GM23338 (cell line): ENCODE measurements around the gene NTM. TPM values are rescaled to one million over a fixed set of nuclear protein-coding genes. Genes with fewer than 3 reads are reported as not detected.

ENCODE experiments used
- ATAC-seq: fragments of 200-7000 bp; cut with Tn5 transposase; 3 replicates; pipeline ENCODE4 v1.9.1; 2020
- DNase-seq: peaks from one replicate; pipeline ENCODE4 v3.0.0-alpha.2; 2015; ENCODE audit warnings: low spot score
- H2AFZ ChIP-seq: fragments of 200-600 bp; sonication (generic); 2 replicates; pipeline ENCODE4 v1.8.0; 2016; ENCODE audit warnings: antibody characterized with exemption, mild to moderate bottlenecking, moderate library complexity
- H3F3A ChIP-seq: fragments of 200-600 bp; sonication (generic); replicated peaks from 2 replicates; pipeline ENCODE4 v1.8.0; 2017; ENCODE audit warnings: antibody characterized with exemption, mixed run types, low read depth
- H3K27ac ChIP-seq: fragments of 200-600 bp; sonication (generic); 2 replicates; pipeline ENCODE4 v1.6.1; 2016; ENCODE audit warnings: low read depth
- H3K27me3 ChIP-seq: fragments of 200-600 bp; sonication (generic); 2 replicates; pipeline ENCODE4 v1.8.0; 2016; ENCODE audit warnings: mild to moderate bottlenecking, mixed run types, moderate library complexity; ENCODE audit not compliant: insufficient read depth
- H3K36me3 ChIP-seq: fragments of 200-600 bp; sonication (generic); 2 replicates; pipeline ENCODE4 v1.8.0; 2016; ENCODE audit warnings: mild to moderate bottlenecking; ENCODE audit not compliant: insufficient read depth
- H3K4me1 ChIP-seq: fragments of 200-600 bp; sonication (generic); 2 replicates; pipeline ENCODE4 v1.8.0; 2016; ENCODE audit warnings: mild to moderate bottlenecking, moderate library complexity; ENCODE audit not compliant: insufficient read depth
- H3K4me2 ChIP-seq: fragments of 200-600 bp; sonication (generic); 2 replicates; pipeline ENCODE4 v1.7.1; 2017; ENCODE audit warnings: mixed run types
- H3K4me3 ChIP-seq: fragments of 200-600 bp; sonication (generic); 2 replicates; pipeline ENCODE4 v1.6.1; 2016; ENCODE audit warnings: mixed run types
- H3K79me2 ChIP-seq: fragments of 200-600 bp; sonication (generic); replicated peaks from 2 replicates; pipeline ENCODE4 v1.8.0; 2017; ENCODE audit warnings: mild to moderate bottlenecking; ENCODE audit not compliant: insufficient read depth
- H3K9me2 ChIP-seq: fragments of 200-600 bp; sonication (generic); 2 replicates; pipeline ENCODE4 v1.8.0; 2017; ENCODE audit not compliant: insufficient read depth
- H4K20me1 ChIP-seq: fragments of 200-600 bp; sonication (generic); replicated peaks from 2 replicates; pipeline ENCODE4 v1.8.0; 2017; ENCODE audit warnings: mild to moderate bottlenecking; ENCODE audit not compliant: insufficient read depth
- H3K27ac Mint-ChIP-seq: 2 replicates; pipeline ENCODE4 v1.8.0; 2020; ENCODE audit warnings: inconsistent platforms, mild to moderate bottlenecking, moderate library complexity, mixed read lengths
- H3K27me3 Mint-ChIP-seq: 3 replicates; pipeline ENCODE4 v1.8.0; 2022; ENCODE audit warnings: low read depth, mild to moderate bottlenecking, moderate library complexity, mixed read lengths, inconsistent platforms; ENCODE audit not compliant: insufficient read depth, poor library complexity
- H3K36me3 Mint-ChIP-seq: 3 replicates; pipeline ENCODE4 v1.8.0; 2021; ENCODE audit warnings: low read depth, mild to moderate bottlenecking, inconsistent platforms, moderate library complexity, mixed read lengths
- H3K4me1 Mint-ChIP-seq: 3 replicates; pipeline ENCODE4 v1.8.0; 2020; ENCODE audit warnings: mild to moderate bottlenecking, inconsistent platforms, mixed read lengths
- H3K4me3 Mint-ChIP-seq: 3 replicates; pipeline ENCODE4 v1.8.0; 2021; ENCODE audit warnings: moderate library complexity, mild to moderate bottlenecking, inconsistent platforms, mixed read lengths
- H3K9me3 Mint-ChIP-seq: 3 replicates; pipeline ENCODE4 v1.8.0; 2020; ENCODE audit warnings: moderate library complexity, mild to moderate bottlenecking, inconsistent platforms, mixed read lengths
- CREB1 ChIP-seq: fragments of 250-450 bp; sonication (Bioruptor Pico); IDR thresholded peaks from 2 replicates; pipeline ENCODE4 v1.5.0; 2020; ENCODE audit warnings: low read depth, mild to moderate bottlenecking, moderate library complexity
- JUNB ChIP-seq: IDR thresholded peaks from one replicate; pipeline ENCODE4 v1.6.1; 2016; ENCODE audit warnings: antibody characterized with exemption; ENCODE audit not compliant: unreplicated experiment
- ZNF331 ChIP-seq: fragments of 250-450 bp; sonication (Bioruptor Pico); IDR thresholded peaks from 2 replicates; pipeline ENCODE4 v1.5.0; 2020; ENCODE audit warnings: low read depth, mild to moderate bottlenecking, moderate library complexity
- polyA plus RNA-seq: library from polyadenylated mRNA; unstranded; fragments of >200 nt; fragmentation: Nextera tagmentation; extraction: Ambion mirVana; gene quantifications from 2 replicates; pipeline ENCODE4 v1.2.1, GENCODE V29; 2016
- total RNA-seq: library from RNA; depleted of rRNA; stranded (reverse); fragments of >200 nt; shearing (Covaris generic); gene quantifications from 2 replicates; pipeline ENCODE4 v1.2.3, GENCODE V29; 2014
- TF ChIP-seq, protein P1 (sequence below), 2 experiments: fragments of 200-600 bp in 1 of 2; sonication (generic) in 1 of 2; conservative IDR thresholded peaks; 2 replicates each; pipeline versions ENCODE4 v1.5.1 to v1.6.1; 2016 to 2017; ENCODE audit warnings: antibody characterized with exemption in 2 of 2, low read depth in 2 of 2, mild to moderate bottlenecking in 2 of 2, moderate library complexity in 1 of 2
- TF ChIP-seq, protein P2 (sequence below): fragments of 250-450 bp; sonication (Bioruptor Pico); IDR thresholded peaks from 2 replicates; pipeline ENCODE4 v1.5.0; 2020; ENCODE audit warnings: mild to moderate bottlenecking, moderate library complexity

The NTM gene
- total and polyA plus RNA-seq, 2 experiments from 2014 or later: 10.6 to 14.6 TPM

DNA sequence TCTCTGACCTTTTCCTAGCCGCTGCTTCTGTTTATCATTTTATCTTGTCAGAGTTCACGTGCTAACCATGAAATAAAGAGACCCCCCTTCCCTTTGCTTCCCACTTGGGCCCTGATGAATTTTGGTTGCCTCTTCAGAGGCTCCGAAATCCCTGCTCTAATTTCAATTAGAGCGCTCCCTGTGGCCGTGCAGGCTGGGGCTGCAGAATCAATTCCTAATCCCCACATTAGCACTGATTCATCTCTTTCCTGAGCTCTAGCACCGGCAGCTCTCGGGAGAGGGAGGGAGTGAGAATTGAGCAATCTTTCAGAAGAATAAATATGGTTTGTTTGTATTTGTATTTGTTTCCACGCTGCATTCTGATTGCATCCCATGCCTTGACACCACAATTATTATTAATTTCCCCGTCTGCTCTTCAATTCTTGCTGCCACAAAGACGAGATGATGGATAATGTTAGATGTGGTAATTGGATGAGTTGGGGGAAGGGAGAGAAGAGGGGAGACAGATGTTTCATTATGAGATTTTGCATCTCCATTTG, 76.9 kb downstream of the NTM start:
- Histone ChIP-seq H3K4me2 (no peak overlapping the region), H3K9me2 (peaks cover 13% of the 10 kb centered on the region; the same call in 1 of the 2 replicates), H3K27ac (no peak overlapping the region), H3K79me2 (no peaks in the 10 kb centered on the region), H3K4me1 (no peaks in the 10 kb centered on the region), H3K36me3 (no peaks in the 10 kb centered on the region), H3F3A (no peaks in the 10 kb centered on the region), H4K20me1 (no peaks in the 10 kb centered on the region), H3K27me3 (no peaks in the 10 kb centered on the region), H2AFZ (no peak overlapping the region), H3K4me3 (no peak overlapping the region)
- peaks cover 13% of the 10 kb centered on the region for H3K4me1 Mint-ChIP-seq
- TF ChIP-seq JUNB: no peak
- TF ChIP-seq, protein P1, sequence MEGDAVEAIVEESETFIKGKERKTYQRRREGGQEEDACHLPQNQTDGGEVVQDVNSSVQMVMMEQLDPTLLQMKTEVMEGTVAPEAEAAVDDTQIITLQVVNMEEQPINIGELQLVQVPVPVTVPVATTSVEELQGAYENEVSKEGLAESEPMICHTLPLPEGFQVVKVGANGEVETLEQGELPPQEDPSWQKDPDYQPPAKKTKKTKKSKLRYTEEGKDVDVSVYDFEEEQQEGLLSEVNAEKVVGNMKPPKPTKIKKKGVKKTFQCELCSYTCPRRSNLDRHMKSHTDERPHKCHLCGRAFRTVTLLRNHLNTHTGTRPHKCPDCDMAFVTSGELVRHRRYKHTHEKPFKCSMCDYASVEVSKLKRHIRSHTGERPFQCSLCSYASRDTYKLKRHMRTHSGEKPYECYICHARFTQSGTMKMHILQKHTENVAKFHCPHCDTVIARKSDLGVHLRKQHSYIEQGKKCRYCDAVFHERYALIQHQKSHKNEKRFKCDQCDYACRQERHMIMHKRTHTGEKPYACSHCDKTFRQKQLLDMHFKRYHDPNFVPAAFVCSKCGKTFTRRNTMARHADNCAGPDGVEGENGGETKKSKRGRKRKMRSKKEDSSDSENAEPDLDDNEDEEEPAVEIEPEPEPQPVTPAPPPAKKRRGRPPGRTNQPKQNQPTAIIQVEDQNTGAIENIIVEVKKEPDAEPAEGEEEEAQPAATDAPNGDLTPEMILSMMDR (conservative IDR thresholded peaks at IDR 0.05; ENCODE audit: low read depth in 2 of 2): peak; percentile 40 to 45
- TF ChIP-seq CREB1: no peak
- ATAC-seq (peak; percentile 64; the same call in 2 of the 3 replicates), DNase-seq (peak; percentile 36)
- no peak overlapping the region for H3K4me3 Mint-ChIP-seq
- no peak overlapping the region for H3K27ac Mint-ChIP-seq
- peaks cover 6% of the 10 kb centered on the region; the same call in 1 of the 3 replicates for H3K36me3 Mint-ChIP-seq
- H3K27me3 Mint-ChIP-seq: peaks cover 6% of the 10 kb centered on the region
- peaks cover 8% of the 10 kb centered on the region; the same call in 2 of the 3 replicates for H3K9me3 Mint-ChIP-seq

DNA sequence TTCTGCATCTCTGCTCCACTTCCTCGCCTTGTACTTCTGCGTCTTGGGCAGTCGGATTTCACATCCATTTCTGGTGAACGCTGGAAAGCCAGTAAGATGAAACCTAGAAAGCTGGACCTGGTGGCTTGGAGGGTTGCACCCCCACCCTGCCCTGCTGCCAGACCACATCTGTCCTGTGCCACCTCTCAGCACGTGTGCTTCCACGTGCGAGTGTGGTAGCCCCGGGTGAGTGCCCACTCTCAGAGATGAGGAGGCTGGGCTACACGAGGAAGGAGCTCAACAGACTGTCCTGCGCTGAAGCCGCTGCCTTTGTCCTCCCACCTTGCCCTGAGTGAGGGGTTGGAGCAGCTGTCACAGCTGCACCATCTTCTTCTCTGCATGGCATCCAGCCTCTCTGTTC, 77.5 kb downstream of the NTM start:
- no peak for TF ChIP-seq ZNF331 (CRISPR knock-in tag)
- Histone ChIP-seq H3K36me3 (no peaks in the 10 kb centered on the region), H4K20me1 (no peaks in the 10 kb centered on the region), H3K79me2 (no peaks in the 10 kb centered on the region), H3K4me2 (no peak overlapping the region), H3K27me3 (no peaks in the 10 kb centered on the region), H3K27ac (no peak overlapping the region), H3K9me2 (peaks cover 13% of the 10 kb centered on the region; the same call in 1 of the 2 replicates), H2AFZ (no peak overlapping the region), H3F3A (no peaks in the 10 kb centered on the region), H3K4me1 (no peaks in the 10 kb centered on the region), H3K4me3 (no peak overlapping the region)
- Mint-ChIP-seq H3K4me1 (peaks cover 14% of the 10 kb centered on the region), H3K36me3 (peaks cover 6% of the 10 kb centered on the region; the same call in 1 of the 3 replicates), H3K27me3 (peaks cover 6% of the 10 kb centered on the region), H3K4me3 (no peak overlapping the region), H3K27ac (no peak overlapping the region), H3K9me3 (peaks cover 8% of the 10 kb centered on the region; the same call in 2 of the 3 replicates)
- ATAC-seq (no peak), DNase-seq (no peak)

DNA sequence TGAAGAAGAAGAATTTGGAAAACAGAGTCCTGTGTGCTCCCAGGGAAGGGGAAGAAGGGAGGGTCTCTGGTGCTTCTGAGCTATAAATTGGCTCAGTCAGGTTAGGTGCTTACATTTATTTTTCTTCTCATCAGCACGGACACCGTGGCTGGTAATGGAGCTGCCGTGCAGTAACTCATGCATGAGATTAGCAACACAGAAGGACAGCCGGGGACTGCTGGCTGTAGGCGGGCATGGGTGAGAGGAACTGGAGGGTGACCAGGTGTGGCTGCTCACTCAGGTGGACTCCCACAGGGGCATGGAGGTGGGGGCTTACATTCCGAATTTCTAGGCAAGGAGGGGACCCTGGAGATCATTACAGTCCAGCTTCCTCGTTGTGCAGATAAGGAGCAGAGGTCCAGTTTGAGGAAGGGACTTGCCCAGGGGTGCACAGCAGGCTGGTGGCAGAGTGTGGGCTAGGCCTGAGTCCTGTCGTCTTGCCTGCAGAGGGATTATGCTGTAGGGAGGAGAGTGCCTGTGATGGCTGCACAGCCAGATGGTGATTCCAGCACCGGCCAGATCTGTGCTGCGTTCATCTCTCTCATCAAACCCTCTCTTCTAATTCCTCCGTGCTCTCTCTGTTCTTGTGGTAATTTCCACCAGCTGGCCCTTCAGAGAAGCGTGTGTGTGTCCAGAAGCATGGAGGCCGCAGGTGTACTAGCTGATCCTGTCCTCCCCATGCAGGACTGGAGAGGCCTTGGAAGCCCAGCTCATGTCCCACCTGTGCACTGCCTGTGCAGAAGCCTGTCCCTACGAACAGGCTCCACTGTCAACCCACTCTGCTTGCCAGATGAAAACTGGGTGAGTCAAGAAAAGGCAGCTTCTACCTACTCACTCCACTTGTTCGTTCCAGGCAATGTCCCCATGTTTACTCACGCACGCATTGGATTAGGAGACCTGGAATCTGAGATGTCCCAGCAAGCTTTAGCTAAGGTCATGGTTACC, 78.9 kb downstream of the NTM start:
- no peak for ATAC-seq
- TF ChIP-seq, protein P2, sequence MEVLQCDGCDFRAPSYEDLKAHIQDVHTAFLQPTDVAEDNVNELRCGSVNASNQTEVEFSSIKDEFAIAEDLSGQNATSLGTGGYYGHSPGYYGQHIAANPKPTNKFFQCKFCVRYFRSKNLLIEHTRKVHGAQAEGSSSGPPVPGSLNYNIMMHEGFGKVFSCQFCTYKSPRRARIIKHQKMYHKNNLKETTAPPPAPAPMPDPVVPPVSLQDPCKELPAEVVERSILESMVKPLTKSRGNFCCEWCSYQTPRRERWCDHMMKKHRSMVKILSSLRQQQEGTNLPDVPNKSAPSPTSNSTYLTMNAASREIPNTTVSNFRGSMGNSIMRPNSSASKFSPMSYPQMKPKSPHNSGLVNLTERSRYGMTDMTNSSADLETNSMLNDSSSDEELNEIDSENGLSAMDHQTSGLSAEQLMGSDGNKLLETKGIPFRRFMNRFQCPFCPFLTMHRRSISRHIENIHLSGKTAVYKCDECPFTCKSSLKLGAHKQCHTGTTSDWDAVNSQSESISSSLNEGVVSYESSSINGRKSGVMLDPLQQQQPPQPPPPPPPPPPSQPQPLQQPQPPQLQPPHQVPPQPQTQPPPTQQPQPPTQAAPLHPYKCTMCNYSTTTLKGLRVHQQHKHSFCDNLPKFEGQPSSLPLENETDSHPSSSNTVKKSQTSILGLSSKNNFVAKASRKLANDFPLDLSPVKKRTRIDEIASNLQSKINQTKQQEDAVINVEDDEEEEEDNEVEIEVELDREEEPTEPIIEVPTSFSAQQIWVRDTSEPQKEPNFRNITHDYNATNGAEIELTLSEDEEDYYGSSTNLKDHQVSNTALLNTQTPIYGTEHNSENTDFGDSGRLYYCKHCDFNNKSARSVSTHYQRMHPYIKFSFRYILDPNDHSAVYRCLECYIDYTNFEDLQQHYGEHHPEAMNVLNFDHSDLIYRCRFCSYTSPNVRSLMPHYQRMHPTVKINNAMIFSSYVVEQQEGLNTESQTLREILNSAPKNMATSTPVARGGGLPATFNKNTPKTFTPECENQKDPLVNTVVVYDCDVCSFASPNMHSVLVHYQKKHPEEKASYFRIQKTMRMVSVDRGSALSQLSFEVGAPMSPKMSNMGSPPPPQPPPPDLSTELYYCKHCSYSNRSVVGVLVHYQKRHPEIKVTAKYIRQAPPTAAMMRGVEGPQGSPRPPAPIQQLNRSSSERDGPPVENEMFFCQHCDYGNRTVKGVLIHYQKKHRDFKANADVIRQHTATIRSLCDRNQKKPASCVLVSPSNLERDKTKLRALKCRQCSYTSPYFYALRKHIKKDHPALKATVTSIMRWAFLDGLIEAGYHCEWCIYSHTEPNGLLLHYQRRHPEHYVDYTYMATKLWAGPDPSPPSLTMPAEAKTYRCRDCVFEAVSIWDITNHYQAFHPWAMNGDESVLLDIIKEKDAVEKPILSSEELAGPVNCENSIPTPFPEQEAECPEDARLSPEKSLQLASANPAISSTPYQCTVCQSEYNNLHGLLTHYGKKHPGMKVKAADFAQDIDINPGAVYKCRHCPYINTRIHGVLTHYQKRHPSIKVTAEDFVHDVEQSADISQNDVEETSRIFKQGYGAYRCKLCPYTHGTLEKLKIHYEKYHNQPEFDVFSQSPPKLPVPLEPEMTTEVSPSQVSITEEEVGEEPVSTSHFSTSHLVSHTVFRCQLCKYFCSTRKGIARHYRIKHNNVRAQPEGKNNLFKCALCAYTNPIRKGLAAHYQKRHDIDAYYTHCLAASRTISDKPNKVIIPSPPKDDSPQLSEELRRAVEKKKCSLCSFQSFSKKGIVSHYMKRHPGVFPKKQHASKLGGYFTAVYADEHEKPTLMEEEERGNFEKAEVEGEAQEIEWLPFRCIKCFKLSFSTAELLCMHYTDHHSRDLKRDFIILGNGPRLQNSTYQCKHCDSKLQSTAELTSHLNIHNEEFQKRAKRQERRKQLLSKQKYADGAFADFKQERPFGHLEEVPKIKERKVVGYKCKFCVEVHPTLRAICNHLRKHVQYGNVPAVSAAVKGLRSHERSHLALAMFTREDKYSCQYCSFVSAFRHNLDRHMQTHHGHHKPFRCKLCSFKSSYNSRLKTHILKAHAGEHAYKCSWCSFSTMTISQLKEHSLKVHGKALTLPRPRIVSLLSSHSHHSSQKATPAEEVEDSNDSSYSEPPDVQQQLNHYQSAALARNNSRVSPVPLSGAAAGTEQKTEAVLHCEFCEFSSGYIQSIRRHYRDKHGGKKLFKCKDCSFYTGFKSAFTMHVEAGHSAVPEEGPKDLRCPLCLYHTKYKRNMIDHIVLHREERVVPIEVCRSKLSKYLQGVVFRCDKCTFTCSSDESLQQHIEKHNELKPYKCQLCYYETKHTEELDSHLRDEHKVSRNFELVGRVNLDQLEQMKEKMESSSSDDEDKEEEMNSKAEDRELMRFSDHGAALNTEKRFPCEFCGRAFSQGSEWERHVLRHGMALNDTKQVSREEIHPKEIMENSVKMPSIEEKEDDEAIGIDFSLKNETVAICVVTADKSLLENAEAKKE (CRISPR knock-in tag): no peak

More for the DNA sequence above, 78.9 kb downstream of the NTM start:
- Mint-ChIP-seq H3K4me1 (peaks cover 18% of the 10 kb centered on the region), H3K9me3 (peaks cover 8% of the 10 kb centered on the region; the same call in 2 of the 3 replicates), H3K4me3 (no peak overlapping the region), H3K27ac (no peak overlapping the region), H3K36me3 (peaks cover 6% of the 10 kb centered on the region; the same call in 1 of the 3 replicates), H3K27me3 (peaks cover 6% of the 10 kb centered on the region)
- no peaks in the 10 kb centered on the region for H3K4me1 ChIP-seq
- H3F3A ChIP-seq: no peaks in the 10 kb centered on the region
- no peaks in the 10 kb centered on the region for H3K27me3 ChIP-seq
- no peak overlapping the region for H3K27ac ChIP-seq
- no peak for DNase-seq
- no peaks in the 10 kb centered on the region for H3K36me3 ChIP-seq
- no peak overlapping the region for H2AFZ ChIP-seq
- H4K20me1 ChIP-seq: no peaks in the 10 kb centered on the region
- H3K4me3 ChIP-seq: no peak overlapping the region
- H3K4me2 ChIP-seq: no peak overlapping the region
- no peaks in the 10 kb centered on the region for H3K79me2 ChIP-seq
- peaks cover 4% of the 10 kb centered on the region; the same call in 1 of the 2 replicates for H3K9me2 ChIP-seq
